Mucosa of rectum (tissue), 2 donors: ENCODE results near the gene TENT5A.

Experiments used
- H3K27ac ChIP-seq, 2 donors: one replicate each; pipeline ENCODE4 v1.7.0; 2013; ENCODE audit warnings: inconsistent platforms in 2 of 2, low read depth in 2 of 2, low read length in 2 of 2
- H3K27me3 ChIP-seq, 2 donors: one replicate each; pipeline ENCODE4 v1.7.0; 2013; ENCODE audit warnings: low read length in 2 of 2; ENCODE audit not compliant: control insufficient read depth in 2 of 2, insufficient read depth in 2 of 2
- H3K36me3 ChIP-seq, 2 donors: one replicate each; pipeline ENCODE4 v1.7.0; 2013; ENCODE audit warnings: low read length in 2 of 2; ENCODE audit not compliant: control insufficient read depth in 2 of 2, insufficient read depth in 2 of 2
- H3K4me1 ChIP-seq, 2 donors: one replicate each; pipeline ENCODE4 v1.7.0; 2013; ENCODE audit warnings: low read length in 2 of 2, mild to moderate bottlenecking in 1 of 2; ENCODE audit not compliant: control insufficient read depth in 2 of 2, insufficient read depth in 2 of 2
- H3K4me3 ChIP-seq, 2 donors: one replicate each; pipeline ENCODE4 v1.7.0; 2013; ENCODE audit warnings: low read length in 2 of 2
- H3K9ac ChIP-seq, 2 donors: one replicate each; pipeline ENCODE4 v1.7.0; 2013; ENCODE audit warnings: low read length in 2 of 2, low read depth in 1 of 2, mild to moderate bottlenecking in 1 of 2
- H3K9me3 ChIP-seq, 2 donors: one replicate each; pipeline ENCODE4 v1.7.0; 2013; ENCODE audit warnings: low read length in 2 of 2; ENCODE audit not compliant: control insufficient read depth in 2 of 2
- donor health status: healthy.
- donor health status: Normal muscosa, but diverticular disease.

TENT5A gene

GRCh38 chr6:81752084-81752920 is at the start of gene TENT5A:
Gene TENT5A, minus strand, starts transcription at chr6:81752681. Its CDS starts 540 bp downstream, at chr6:81752141.
- Histone ChIP-seq H3K4me3 (peak within 1 kb of the TSS; percentile 81 to 99), H3K27me3 (no peaks in the 10 kb centered on the region), H3K4me1 (peaks cover 9 to 22% of the 10 kb centered on the region in 2 donors)

GRCh38 chr6:81801489-81801888 is 49.0 kb upstream of the TENT5A start:
- no peak overlapping the region for H3K4me3 ChIP-seq
- H3K9me3 ChIP-seq, result no peaks in the 10 kb centered on the region
- H3K27me3 ChIP-seq, result no peaks in the 10 kb centered on the region
- H3K4me1 ChIP-seq, result no peaks in the 10 kb centered on the region
- H3K27ac ChIP-seq, result no peak overlapping the region
- no peaks in the 10 kb centered on the region for H3K36me3 ChIP-seq
- H3K9ac ChIP-seq, result no peak overlapping the region

More at GRCh38 chr6:81752084-81752920, at the start of gene TENT5A:
- peak within 1 kb of the TSS; percentile 96 to 98 for H3K27ac ChIP-seq
- H3K36me3 ChIP-seq, result peaks cover 0 to 7% of the 10 kb centered on the region in 2 donors
- H3K9me3 ChIP-seq, result no peaks in the 10 kb centered on the region
- H3K9ac ChIP-seq, result peak within 1 kb of the TSS; percentile 89 to 99

- H3K36me3 ChIP-seq, result no peaks in the 10 kb centered on the region
- H3K27me3 ChIP-seq, result no peaks in the 10 kb centered on the region
These were observed 48.2 kb upstream of the TENT5A start for GRCh38 chr6:81800666-81801065.

GRCh38 chr6:81799323-81799722 is 46.8 kb upstream of the TENT5A start:
- H3K27ac ChIP-seq, result no peak overlapping the region
- H3K27me3 ChIP-seq, result no peaks in the 10 kb centered on the region
- H3K4me1 ChIP-seq, result no peaks in the 10 kb centered on the region
- H3K9ac ChIP-seq, result no peak overlapping the region
- no peaks in the 10 kb centered on the region for H3K9me3 ChIP-seq
- H3K36me3 ChIP-seq, result no peaks in the 10 kb centered on the region
- H3K4me3 ChIP-seq, result no peak overlapping the region

More at GRCh38 chr6:81800666-81801065, 48.2 kb upstream of the TENT5A start:
- no peaks in the 10 kb centered on the region for H3K9me3 ChIP-seq
- H3K4me3 ChIP-seq, result no peak overlapping the region
- no peaks in the 10 kb centered on the region for H3K4me1 ChIP-seq
- no peak overlapping the region for H3K27ac ChIP-seq
- no peak overlapping the region for H3K9ac ChIP-seq

- H3K36me3 ChIP-seq, result no peaks in the 10 kb centered on the region
- H3K27me3 ChIP-seq, result no peaks in the 10 kb centered on the region
- H3K4me1 ChIP-seq, result no peaks in the 10 kb centered on the region
- no peak overlapping the region for H3K27ac ChIP-seq
- H3K9me3 ChIP-seq, result no peaks in the 10 kb centered on the region
- H3K4me3 ChIP-seq, result no peak overlapping the region
- no peak overlapping the region for H3K9ac ChIP-seq
These were observed 45.1 kb upstream of the TENT5A start for GRCh38 chr6:81797591-81797990.

- H3K9ac ChIP-seq, result no peak overlapping the region
- no peak overlapping the region for H3K4me3 ChIP-seq
- no peak overlapping the region for H3K27ac ChIP-seq
- H3K27me3 ChIP-seq, result no peaks in the 10 kb centered on the region
- no peaks in the 10 kb centered on the region for H3K4me1 ChIP-seq
- no peaks in the 10 kb centered on the region for H3K36me3 ChIP-seq
- no peaks in the 10 kb centered on the region for H3K9me3 ChIP-seq
These were observed 43.4 kb upstream of the TENT5A start for GRCh38 chr6:81795890-81796289.

- Histone ChIP-seq H3K9me3 (no peaks in the 10 kb centered on the region), H3K4me1 (peaks cover 0 to 4% of the 10 kb centered on the region in 2 donors), H3K36me3 (no peaks in the 10 kb centered on the region), H3K9ac (no peak overlapping the region), H3K4me3 (no peak overlapping the region), H3K27me3 (no peaks in the 10 kb centered on the region), H3K27ac (no peak overlapping the region)
These were observed 41.5 kb upstream of the TENT5A start for GRCh38 chr6:81793821-81794475.

- Histone ChIP-seq H3K4me1 (peaks cover 0 to 9% of the 10 kb centered on the region in 2 donors), H3K36me3 (no peaks in the 10 kb centered on the region), H3K27me3 (no peaks in the 10 kb centered on the region), H3K4me3 (no peak overlapping the region), H3K27ac (no peak overlapping the region), H3K9ac (no peak overlapping the region), H3K9me3 (no peaks in the 10 kb centered on the region)
These were observed 40.3 kb upstream of the TENT5A start for GRCh38 chr6:81792826-81793225.

GRCh38 chr6:81791756-81792155 is 39.3 kb upstream of the TENT5A start:
- no peaks in the 10 kb centered on the region for H3K27me3 ChIP-seq
- no peak overlapping the region for H3K27ac ChIP-seq
- H3K9ac ChIP-seq, result no peak overlapping the region
- H3K4me3 ChIP-seq, result no peak overlapping the region
- no peaks in the 10 kb centered on the region for H3K9me3 ChIP-seq
- H3K4me1 ChIP-seq, result peaks cover 0 to 17% of the 10 kb centered on the region in 2 donors
- H3K36me3 ChIP-seq, result no peaks in the 10 kb centered on the region

GRCh38 chr6:81790034-81790433 is 37.6 kb upstream of the TENT5A start:
- Histone ChIP-seq H3K36me3 (no peaks in the 10 kb centered on the region), H3K9ac (no peak overlapping the region), H3K27me3 (no peaks in the 10 kb centered on the region), H3K27ac (no peak overlapping the region), H3K9me3 (no peaks in the 10 kb centered on the region), H3K4me1 (peaks cover 0 to 23% of the 10 kb centered on the region in 2 donors), H3K4me3 (no peak overlapping the region)
